Hippocampal formation (tissue), 2 donors: ENCODE data around the gene ST3GAL3.

Experiments used
- DNase-seq, 2 donors: peaks; one replicate each; lab custom pipeline; 2025; lab: John Stamatoyannopoulos, UW

The ST3GAL3 gene

GRCh38 chr1:43963006-43963405, 255.7 kb downstream of the ST3GAL3 start:
- DNase-seq, result no peak

GRCh38 chr1:43963890-43964289, 256.6 kb downstream of the ST3GAL3 start:
- DNase-seq, result no peak

GRCh38 chr1:43965316-43965715, 258.0 kb downstream of the ST3GAL3 start:
- DNase-seq, result no peak

GRCh38 chr1:43968348-43968948, 261.1 kb downstream of the ST3GAL3 start:
- DNase-seq, result no peak

- no peak for DNase-seq
Observed at GRCh38 chr1:43969416-43969745, 262.0 kb downstream of the ST3GAL3 start.

- peak; percentile 96 to 98 for DNase-seq
Observed at GRCh38 chr1:43969746-43970466, 262.6 kb downstream of the ST3GAL3 start, which contains the start of gene DPH2. Gene DPH2, plus strand, starts transcription at chr1:43970010. Its CDS starts 166 bp downstream, at chr1:43970176.

GRCh38 chr1:43970502-43970901, 263.2 kb downstream of the ST3GAL3 start:
- DNase-seq, result no peak

GRCh38 chr1:43970911-43971310, 263.6 kb downstream of the ST3GAL3 start:
- DNase-seq, result no peak

- DNase-seq, result no peak
Observed at GRCh38 chr1:43971336-43971980, 264.1 kb downstream of the ST3GAL3 start.

GRCh38 chr1:43973981-43974442, 266.7 kb downstream of the ST3GAL3 start:
- DNase-seq, result no peak

- DNase-seq, result peak; percentile 92 to 95
Observed at GRCh38 chr1:43974443-43975248, 267.3 kb downstream of the ST3GAL3 start, which contains the start of gene ATP6V0B. Gene ATP6V0B, plus strand, starts transcription at chr1:43974960. Its CDS starts 81 bp downstream, at chr1:43975041.

- peak in 1 of 2 donors; percentile 34 for DNase-seq
Observed at GRCh38 chr1:43975249-43975961, 268.1 kb downstream of the ST3GAL3 start.

- DNase-seq, result no peak
Observed at GRCh38 chr1:43976045-43976444, 268.7 kb downstream of the ST3GAL3 start.

- DNase-seq, result no peak
Observed at GRCh38 chr1:43976890-43977289, 269.6 kb downstream of the ST3GAL3 start.

GRCh38 chr1:43977376-43978263, 270.3 kb downstream of the ST3GAL3 start:
- DNase-seq, result no peak

- no peak for DNase-seq
Observed at GRCh38 chr1:43978264-43978550, 270.9 kb downstream of the ST3GAL3 start.

- peak in 1 of 2 donors; percentile 26 for DNase-seq
Observed at GRCh38 chr1:43978551-43979260, 271.4 kb downstream of the ST3GAL3 start, which contains the start of gene B4GALT2. Gene B4GALT2, plus strand, starts transcription at chr1:43979210. Its CDS starts 1,951 bp downstream, at chr1:43981161.

- no peak for DNase-seq
Observed at GRCh38 chr1:43979261-43979527, 271.9 kb downstream of the ST3GAL3 start.

GRCh38 chr1:43979528-43980254, 272.4 kb downstream of the ST3GAL3 start:
- DNase-seq, result peak in 1 of 2 donors; percentile 15
